ENCODE measurements around the gene CCDC71L.

Gene CCDC71L

DNA sequence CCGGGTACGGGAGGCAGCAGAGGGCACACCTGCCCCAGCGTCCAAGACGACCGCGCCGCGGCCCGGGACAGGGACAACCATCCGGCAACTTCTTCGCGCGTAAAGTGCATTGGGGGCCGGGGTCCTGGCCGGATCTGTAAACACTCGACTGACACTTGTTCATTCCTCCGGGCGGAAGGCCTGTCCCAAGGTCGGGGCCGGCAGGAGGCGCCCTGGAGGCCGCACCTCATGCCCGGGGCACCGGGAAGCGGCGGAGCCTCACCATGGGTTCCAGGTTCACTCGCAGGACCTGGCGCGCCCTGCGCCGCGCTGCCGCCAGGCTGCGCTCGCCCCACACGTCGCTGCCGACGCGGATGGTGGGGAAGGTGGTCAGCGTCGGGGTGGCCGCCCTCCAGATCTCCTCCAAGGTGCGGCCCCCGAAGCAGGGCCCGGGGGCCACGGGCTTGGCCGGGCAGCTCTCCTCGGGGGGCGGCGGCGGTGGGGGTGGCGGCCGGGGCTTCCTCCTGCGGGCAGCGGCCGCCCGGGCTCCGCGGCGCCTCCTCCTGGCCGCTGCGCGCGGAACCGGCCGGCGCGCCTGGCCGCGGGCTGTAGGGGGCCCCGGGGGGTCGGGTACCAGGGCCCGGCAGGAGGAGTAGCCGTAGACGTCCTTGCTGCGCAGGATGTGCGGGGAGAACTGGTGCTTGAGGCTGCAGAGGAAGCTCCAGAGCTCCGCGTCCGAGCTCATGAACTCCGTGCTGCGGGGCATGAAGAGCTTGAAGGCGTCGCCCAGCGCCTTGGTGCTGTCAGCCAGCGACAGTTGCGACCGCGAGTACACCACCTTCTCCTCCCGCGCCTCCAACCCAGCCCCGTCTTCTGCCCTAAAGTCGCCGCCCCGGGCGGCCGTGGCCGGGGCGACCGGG is 746 bp downstream of the CCDC71L start:
- DNase-seq (ENCODE audit: extremely low spot score, insufficient read length, low read depth) (peak; percentile 79), FAIRE-seq (peak; percentile 90)

- no peak for DNase-seq (ENCODE audit: extremely low spot score, insufficient read length, low read depth)
- FAIRE-seq: peak; percentile 5
Measured at GRCh38 chr7:106659166-106659962, 1.6 kb downstream of the CCDC71L start.

- FAIRE-seq (no peak), DNase-seq (ENCODE audit: extremely low spot score, insufficient read length, low read depth) (no peak)
Measured at GRCh38 chr7:106658316-106659165, 2.4 kb downstream of the CCDC71L start.

DNA sequence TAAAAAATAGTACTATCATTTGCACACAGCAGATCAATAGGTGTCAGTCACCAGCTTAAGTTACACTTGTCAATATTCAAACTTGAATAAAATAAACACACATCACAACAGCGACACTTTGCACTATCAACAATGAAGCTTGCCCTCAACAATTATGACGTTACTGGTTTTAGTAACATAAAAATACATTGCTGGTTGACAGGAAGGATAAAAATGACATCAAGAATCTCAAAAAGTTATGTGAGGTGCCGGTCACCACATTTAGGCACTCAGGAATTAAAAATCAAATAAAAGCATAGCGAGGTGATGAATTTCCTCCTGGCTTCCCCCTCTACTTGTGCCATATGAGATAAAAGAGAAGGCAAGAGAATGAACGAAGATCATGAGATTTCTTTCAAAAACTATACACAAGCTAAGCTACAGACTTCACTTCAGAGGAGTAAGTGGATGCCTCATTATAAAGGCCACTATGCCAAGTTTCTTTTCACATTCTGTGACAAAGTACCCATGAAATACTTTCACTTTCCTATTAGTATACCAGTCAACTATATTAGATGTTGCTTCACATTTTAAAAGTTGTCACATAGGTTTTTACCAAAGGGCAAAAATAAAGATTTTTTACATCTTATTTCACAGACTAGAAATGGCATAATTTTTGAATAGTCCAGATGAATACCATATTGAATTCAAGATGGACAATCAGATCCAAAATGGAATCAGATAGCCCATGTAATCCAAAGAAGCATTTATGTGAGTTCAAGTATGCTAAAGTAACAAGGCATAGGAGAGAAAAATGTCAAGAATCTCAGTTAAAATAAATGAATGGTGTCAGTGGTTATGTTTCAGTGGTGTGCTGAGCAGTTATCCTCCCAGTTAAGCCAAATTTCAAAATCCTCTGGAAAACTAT is 3.6 kb downstream of the CCDC71L start:
- FAIRE-seq (peak; percentile 56), DNase-seq (ENCODE audit: extremely low spot score, insufficient read length, low read depth) (no peak)

GRCh38 chr7:106655703-106656498 is 5.1 kb downstream of the CCDC71L start:
- no peak for DNase-seq (ENCODE audit: extremely low spot score, insufficient read length, low read depth)
- no peak for FAIRE-seq

DNA sequence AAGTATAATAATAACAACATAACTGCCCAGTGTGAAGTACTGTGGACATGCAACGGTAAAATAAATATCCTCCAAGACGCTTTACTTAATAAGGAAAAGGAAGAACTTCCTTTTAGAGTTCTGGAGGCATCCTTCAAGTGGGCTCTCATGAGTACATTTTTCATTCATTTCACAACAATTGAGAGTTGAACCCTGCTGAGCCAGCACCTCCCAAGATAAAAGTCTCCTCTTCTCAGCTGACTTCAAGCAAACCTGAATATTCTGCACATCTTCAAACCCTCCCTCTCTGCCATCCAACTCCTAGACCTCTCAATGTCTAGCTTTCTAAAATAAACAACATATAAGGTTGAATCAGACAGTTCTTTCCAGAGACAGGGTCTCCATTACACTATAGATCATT is 7.5 kb downstream of the CCDC71L start:
- FAIRE-seq (no peak), DNase-seq (ENCODE audit: extremely low spot score, insufficient read length, low read depth) (no peak)

DNA sequence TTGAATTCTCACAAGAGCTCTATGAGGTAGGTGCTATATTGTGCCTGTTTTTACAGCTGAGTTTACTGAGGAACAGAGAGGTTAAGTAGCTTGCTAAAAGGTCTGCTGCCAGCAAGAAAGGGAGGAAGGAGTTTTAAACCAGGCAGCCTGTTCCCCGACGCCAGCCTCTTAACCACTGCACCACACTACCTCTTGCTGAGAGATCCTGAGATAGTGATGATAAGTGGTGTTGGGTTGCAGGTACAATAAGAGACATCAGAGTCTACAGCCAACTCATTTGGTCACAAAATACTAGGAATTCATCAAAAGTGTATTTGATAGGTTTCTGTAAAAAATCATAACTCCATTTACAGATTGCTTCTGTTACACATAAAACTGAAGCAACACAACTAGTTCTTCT is 8.0 kb downstream of the CCDC71L start:
- DNase-seq (ENCODE audit: extremely low spot score, insufficient read length, low read depth) (no peak), FAIRE-seq (no peak)

DNA sequence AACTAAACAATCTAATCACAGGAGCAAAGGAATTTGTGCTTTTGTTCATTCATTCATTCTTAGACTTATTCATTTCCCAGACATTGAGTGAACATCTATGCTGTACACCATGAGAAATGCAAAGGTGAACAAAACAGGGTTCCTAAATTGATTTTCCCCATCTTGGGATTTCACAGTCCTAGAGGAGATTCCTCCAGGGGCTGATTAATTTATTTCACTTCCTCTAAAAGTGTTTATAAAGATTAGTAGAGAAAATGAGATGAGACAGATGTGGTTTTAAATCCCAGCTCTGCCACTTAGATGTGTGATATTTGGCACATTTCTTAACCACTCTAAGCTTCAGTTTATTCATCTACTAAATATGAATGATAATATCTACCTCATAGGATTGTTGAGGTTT is 8.9 kb downstream of the CCDC71L start:
- no peak for FAIRE-seq
- DNase-seq (ENCODE audit: extremely low spot score, insufficient read length, low read depth): no peak

DNA sequence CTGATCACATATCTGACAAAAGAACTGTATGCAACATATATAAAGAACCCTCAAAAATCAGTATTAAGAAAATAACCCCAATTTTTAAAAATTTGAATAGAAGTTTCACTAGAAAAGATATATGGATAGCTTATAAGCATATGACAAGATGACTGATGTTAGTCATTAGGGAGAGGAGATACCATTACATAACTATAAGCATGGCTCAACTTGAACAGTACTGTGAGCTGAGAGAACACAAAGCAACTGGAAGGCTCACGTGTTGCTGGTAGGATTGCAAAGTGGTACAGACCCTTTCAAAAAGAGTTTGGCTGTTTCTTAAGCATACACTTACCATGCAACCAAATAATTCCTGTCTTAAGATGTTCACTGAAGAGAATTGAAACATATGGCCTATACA is 14.7 kb downstream of the CCDC71L start:
- no peak for DNase-seq (ENCODE audit: extremely low spot score, insufficient read length, low read depth)
- no peak for FAIRE-seq

- FAIRE-seq: no peak
- DNase-seq (ENCODE audit: extremely low spot score, insufficient read length, low read depth): no peak
Measured at GRCh38 chr7:106644999-106645398, 16.0 kb downstream of the CCDC71L start.

GRCh38 chr7:106643216-106644000 is 17.6 kb downstream of the CCDC71L start:
- DNase-seq (ENCODE audit: extremely low spot score, insufficient read length, low read depth): no peak

GRCh38 chr7:106641416-106641815 is 19.5 kb downstream of the CCDC71L start:
- no peak for FAIRE-seq
- DNase-seq (ENCODE audit: extremely low spot score, insufficient read length, low read depth): no peak

More at GRCh38 chr7:106643216-106644000, 17.6 kb downstream of the CCDC71L start:
- FAIRE-seq: no peak

DNA sequence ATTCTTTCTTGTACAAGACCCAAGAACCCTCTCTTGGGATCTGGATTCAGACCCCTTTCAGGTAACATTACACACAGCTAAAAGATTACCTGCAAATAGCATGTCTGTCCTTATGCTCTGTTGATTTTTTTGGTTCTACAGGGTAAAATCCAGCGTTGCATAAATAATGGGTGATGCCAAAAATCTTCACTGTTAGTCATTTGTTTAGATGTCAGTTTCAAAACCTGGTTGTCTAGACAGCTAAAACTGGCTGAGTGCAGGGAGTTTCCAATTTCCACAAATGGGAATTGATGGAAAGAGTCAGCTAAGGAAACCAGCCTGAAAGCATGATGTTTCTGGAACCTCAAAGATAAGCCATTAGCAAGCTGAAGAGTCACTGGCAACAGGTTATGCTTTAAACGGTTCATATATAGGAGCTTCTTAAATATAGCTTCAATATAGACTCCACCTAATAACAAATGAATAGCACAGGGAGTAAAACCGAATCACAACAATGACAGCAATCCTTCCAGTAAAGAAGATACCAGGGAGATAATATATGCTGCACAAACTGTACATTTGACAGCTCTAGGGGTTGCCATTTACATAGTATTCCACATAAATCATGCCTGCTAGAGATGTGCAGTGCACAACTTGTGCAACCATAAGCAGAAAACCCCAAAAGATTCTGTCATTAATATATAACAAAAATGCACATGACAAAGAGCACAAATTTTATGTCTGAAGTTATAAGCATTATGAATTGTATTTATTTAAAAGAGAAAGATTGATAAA is 20.4 kb downstream of the CCDC71L start:
- FAIRE-seq: no peak

GRCh38 chr7:106639476-106640334 is 21.3 kb downstream of the CCDC71L start:
- no peak for DNase-seq (ENCODE audit: extremely low spot score, insufficient read length, low read depth)

More for the DNA sequence above, 20.4 kb downstream of the CCDC71L start:
- DNase-seq (ENCODE audit: extremely low spot score, insufficient read length, low read depth): no peak

DNA sequence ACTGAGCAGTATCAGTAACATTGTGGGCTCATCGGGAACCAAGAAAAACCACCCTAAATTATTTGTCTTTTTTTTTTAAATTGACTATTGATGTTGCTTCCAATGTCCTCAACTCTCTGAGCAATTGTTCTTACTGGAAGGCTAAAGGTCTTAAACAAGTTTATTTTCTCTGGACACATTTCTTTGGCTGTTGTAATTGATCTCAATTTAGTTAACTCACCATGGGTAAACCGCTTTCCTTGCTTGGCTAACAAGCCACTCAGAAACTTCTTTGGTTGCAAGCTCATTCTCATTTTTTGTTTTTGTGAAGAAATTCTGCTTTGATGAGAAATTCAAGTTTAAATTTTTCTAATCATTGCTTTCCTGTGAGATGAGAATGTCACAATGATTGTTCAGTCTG is 25.5 kb downstream of the CCDC71L start:
- no peak for DNase-seq (ENCODE audit: extremely low spot score, insufficient read length, low read depth)
- no peak for FAIRE-seq

More at GRCh38 chr7:106639476-106640334, 21.3 kb downstream of the CCDC71L start:
- no peak for FAIRE-seq

- FAIRE-seq: no peak
- DNase-seq (ENCODE audit: extremely low spot score, insufficient read length, low read depth): no peak
Measured at GRCh38 chr7:106634958-106635357, 26.0 kb downstream of the CCDC71L start.
